HG03025 (cell line): Measurements from ENCODE around the gene PALM3.
A peak's percentile ranks its signal among the peaks of the same experiment; 100 is the strongest.

ENCODE experiments used
- ATAC-seq: cut with Tn5 transposase; IDR thresholded peaks from one replicate; pipeline ENCODE4 v1.9.1; 2021; ENCODE audit warnings: mild to moderate bottlenecking, moderate library complexity; ENCODE audit not compliant: unreplicated experiment, low FRiP score

PALM3 gene, protein sequence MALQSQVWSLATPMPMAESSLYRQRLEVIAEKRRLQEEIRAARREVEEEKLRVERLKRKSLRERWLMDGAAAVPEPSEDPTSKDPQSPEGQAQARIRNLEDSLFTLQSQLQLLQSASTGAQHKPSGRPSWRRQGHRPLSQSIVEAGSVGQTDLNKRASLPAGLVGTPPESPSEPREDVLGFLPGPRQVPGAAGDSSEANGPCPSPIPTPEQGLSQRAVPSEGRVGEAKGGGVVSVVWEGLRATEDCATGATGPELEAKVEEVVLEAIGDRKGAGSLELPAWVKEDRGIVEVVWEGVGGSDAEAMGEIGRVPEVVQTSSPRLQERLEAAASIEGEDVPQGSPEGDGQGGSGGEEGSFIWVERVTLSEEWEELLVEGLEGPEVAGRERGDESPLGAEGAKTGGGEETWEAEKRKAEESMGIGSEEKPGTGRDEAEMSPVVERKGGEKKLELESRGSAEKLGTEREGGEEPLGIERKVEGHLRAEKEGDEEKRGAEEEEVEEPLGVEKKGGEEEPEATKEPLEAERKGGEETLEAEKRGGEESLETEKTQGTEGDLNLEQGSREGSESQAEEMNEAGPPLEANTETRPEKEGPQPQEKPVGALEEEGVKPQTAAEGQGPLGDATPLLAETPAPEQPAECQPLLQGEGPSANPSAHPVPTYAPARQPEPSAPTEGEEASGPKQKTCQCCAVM

DNA sequence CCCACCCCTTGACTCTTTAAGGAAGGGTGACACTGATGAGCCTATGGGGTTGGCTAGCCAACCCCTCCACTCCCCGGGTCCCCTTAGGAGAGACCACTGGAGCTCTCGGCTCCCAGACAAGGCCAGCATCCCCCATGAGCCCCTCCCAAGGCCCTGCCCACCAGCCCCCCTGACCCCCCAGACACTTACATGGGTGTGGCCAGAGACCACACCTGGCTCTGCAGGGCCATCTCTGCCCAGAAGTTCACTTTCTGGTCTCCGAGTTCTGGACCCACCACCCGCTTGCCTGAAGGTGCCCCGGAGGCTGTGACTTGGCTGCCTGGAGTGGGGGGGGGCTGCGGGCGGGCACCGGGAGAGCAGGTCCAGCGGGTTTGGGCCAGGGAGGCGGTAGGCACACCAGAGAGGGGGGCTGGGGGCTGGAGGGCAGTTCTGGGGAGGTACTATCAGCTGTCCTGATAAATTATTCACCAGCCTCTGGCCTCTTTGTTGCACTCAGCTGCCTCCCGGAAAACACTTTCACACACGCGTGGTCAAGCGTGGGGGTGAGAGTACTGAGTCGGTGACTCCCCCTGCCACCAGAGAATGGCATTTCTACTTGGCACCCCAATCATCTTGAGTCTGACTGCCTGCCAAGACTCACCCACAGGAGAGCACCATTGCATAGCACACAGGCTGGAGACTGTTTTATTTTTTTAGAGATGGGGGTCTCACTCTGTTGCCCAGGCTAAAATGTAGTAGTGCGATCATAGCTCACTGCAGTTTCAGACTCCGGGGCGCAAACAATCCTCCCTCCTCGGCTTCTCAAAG lies at the start of gene PALM3:
TSS of gene PALM3 (minus strand) at position 326 of the 807 bp plus-strand sequence. CDS start at position 230, 96 bp downstream.
- ATAC-seq = no peak

DNA sequence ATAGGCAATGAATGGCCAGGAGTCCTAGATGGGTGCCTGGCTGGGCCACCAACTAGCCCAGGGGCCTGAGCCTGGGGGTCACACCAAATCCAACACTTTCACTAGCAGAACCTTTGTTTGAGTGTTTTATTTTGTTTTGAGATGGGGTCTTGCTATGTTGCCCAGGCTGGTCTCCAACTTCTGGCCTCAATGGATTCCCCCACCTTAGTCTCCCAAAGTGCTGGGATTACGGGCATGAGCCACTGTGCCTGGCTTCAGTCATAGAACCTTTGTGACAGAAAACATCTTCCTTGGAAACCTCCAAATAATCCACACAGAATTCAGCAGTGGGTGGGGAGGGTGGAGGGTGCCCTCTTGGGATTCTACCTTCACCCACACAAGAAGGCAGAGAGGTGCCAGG lies 49.6 kb upstream of the PALM3 start:
- no peak for ATAC-seq

DNA sequence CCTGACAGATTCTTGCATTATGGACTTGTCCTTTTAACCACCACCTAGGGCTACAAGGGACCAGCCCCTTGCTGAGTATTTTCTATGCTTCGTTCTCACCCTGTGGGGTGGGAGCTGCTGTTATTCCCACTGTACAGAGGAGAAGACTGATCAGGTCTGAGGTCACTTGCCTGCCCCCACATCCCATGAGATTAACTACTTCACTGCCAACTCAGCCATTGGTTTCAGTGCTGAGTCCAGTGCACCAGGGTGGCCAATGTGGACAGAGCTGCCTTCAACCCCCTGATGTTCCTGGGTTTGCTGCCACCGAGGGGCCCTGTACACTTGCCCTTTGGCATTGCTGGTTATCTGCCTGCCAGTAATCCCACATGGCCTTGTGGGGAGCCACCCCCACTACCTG lies 48.8 kb upstream of the PALM3 start:
- ATAC-seq = no peak

DNA sequence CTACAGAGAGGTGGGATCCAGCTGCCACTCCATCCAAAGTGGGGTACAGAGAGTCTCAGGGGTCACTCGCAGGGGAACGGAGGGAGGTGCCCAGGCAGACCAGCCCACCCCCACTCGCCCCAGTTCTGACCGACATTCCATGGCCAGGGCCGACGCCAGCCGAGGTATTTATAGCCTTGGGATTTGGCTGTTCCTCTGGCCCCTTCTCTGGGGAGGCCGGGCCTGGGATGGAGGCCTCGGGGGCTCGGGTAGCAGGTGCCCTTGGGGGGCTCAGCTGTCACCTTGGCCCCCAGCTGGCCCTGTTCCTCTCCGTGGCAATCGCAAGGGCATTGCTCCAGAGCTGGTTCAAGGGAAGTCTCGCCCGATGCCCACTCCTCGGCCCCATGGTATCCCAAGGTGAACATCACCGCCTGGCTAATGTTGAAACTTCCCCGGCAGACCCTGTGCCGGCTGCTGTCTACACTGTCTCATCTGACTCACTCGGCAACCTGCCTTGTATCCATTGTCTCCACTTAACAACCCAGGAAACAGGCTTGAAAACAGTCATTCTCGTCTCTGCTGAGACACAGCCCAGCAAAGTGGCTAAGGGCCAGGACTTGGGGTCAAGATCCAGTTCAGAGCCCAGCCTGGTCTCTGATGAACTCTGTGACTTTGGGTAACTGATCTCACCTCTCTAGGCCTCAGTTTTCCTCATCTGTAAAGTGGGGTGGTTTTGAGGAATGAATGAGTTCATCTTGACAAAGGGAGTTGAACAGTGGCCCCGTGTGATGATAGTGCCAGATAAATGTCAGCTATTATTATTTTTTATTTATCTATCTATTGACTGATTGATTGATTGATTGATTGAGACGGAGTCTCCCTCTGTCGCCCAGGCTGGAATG lies 45.9 kb upstream of the PALM3 start:
- no peak for ATAC-seq

DNA sequence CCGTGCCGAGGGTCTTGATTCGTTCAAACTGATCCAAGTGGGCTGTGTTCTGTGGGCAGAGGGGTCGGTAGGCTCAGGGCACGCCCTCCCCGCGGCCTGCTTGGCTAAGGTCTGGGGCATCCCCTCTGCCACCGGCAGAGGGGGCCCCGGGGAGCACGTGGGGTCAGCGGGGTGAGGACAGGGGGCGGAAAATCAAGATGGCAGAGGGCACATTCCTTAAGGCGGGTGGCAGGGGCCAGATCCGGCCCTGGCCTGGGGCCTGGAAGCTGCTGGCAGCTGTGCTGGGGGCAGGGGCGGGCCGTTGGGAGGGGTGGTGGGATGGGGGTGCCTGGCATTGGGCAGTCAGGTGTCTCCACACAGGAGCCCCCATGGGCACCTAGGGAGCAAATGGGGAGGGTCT lies 45.0 kb upstream of the PALM3 start:
- ATAC-seq = no peak

DNA sequence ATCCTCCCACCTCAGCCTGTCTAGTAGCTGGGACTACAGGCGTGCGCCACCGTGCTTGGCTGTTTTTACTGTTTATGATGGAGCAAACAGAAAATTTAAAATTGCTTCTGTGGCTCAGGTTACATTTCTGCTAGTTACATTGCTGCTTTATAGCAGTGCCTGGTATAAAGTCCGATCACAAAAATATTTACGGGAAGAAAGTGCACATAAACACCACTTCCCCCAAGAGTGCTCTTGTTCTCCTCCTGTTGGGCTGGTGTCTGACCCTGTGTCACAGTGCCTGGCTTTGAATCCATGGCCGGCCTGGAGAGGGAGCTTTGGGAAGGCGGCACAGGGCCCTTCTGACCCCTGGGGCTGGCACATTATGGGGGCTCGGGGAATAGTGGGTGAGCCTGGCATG lies 43.8 kb upstream of the PALM3 start:
- ATAC-seq = no peak

DNA sequence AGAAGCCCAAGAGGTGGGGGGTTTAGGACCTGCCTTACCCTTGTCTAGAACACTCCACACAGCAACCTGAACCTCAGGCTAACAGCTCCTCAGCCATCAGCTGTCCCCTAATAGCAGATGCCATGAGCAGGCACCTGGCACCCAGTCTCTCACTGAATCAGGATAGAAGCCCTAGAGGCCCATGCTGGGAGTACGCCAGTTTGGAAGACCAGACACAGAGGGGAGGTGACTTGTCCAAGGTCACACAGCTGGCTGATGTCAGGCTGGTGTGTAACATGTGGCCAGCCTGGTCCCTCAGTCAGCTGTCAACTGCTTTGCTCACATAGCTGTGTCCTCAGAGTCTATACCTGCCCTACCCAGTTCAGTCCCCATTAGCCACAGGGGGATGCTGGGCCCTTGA lies 41.4 kb upstream of the PALM3 start:
- no peak for ATAC-seq

DNA sequence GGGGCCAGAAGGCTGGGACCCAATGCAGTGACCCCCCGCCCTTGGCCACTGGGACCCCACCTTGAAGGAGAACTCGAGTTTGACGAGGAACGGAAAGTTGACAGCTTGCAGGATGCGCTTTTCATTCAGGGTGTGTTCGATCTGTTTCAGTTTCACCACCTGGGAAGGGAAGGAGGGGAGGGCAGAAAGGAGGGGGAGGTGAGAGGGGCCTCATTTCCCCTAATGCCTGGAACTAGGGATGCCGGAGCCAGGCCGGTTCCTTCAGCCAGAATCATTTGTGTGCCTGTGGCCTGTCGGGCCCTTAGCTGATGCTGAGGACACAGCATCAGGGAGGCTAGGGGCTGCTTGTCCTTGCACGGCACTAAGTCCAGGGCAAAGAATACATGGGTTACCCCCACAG lies 40.9 kb upstream of the PALM3 start:
- no peak for ATAC-seq

DNA sequence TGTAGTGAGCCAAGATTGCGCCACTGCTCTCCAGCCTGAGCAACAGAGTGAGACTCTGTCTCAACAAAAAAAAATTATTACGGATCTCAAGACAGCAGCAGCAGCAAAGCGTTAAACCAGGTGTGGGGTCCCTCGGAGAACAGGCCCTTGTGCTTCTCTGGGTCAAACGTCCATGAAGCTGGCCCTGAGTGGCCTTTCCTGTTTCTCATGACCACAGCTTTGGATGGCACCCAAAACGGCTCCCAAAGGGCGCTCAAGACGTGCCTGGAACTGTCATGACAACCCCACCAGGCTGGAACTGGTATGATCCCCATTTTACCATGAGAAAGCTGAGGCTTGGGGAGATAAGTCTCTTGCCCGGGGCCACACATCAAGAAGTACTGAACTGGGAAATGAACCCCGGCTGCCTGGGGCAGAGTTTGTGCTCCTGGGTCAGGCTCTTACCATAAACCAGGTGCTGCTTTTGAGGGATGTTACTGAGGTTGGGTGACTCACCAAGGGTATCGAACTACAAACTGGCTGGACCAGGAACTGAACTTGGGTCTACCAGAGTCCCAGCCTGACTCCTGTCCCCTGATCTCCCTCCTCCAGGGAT lies 40.3 kb upstream of the PALM3 start:
- ATAC-seq = no peak

DNA sequence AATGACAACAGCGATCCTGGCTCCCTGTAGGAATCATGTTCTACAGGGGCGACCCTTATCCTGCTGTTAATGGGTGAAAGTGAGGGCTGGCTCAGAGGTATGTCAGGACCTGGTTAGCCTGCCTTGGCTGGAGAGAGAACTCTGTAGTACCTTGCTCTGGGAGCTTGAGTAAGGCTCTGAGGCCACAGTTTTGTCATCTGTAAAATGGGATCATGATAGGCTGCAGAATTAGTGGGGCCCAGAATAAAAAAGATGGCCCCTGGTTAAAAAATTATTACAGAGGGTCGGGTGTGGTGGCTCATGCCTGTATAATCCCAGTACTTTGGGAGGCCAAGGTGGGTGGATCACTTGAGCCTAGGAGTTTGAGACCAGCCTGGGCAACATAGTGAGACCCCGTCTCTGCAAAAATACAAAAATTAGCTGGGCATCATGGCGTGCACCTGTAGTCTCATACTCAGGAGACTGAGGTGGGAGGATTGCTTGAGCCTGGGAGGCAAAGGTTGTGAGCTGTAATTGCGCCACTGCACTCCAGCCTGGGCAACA lies 39.2 kb upstream of the PALM3 start:
- ATAC-seq = no peak

DNA sequence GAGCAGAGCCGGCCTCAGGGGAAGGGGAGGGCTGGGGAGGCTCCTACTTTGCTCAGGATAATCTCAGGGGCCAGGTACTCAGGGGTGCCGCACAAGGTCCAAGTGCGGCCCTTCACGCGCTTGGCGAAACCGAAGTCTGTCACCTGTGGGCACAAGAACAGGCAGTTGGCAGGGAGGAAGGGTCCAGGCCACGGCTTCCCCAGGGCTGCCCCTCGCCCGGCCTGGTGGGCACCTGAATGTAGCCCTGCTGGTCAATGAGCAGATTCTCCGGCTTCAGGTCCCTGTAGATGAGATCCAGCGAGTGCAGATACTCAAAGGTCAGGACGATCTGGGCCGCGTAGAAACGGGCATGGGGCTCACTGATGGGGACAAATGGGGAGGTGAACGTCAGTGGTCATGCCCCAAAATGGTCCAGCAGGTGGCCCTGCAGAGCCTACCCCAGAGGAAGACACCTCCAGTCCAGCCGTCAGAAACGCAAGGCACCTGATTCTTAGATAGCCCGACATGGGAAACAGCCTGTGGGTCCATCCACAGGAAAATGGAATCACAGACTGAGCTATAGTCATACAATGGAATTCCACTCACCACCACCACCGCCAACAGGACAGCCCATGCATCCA lies 35.8 kb upstream of the PALM3 start:
- ATAC-seq = no peak

DNA sequence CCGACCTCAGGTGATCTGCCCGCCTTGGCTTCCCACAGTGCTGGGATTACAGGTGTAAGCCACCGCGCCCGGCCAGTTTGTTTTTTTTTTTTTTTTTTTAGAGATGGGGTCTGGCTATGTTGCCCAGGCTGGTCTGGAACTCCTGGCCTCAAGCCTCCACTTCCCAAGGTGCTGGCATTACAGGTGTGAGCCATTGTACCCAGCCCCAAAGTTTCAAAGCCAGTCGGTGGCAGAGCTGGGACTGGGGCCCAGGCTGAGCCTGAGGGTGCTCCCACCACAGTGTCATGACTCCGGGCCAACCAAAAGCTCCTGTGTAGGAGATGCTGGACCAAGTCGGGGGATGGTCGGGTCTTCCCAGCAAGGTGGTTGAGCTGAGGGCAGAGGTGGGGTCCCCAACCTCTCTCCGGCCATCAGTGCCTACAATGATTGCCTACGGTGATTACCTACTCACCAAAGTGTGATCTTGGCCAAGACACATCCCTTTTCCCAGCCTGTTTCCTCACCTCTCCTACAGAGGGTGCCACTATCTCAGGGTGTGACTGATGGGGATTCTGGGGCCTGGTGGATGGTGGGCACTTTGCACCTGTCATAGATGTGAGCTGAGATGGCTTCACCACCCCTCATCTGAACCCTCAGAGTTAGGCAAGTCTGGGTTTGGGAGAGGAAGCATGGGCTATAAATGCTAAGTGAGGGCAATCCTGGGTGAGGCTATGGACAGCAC lies 34.6 kb upstream of the PALM3 start:
- no peak for ATAC-seq

DNA sequence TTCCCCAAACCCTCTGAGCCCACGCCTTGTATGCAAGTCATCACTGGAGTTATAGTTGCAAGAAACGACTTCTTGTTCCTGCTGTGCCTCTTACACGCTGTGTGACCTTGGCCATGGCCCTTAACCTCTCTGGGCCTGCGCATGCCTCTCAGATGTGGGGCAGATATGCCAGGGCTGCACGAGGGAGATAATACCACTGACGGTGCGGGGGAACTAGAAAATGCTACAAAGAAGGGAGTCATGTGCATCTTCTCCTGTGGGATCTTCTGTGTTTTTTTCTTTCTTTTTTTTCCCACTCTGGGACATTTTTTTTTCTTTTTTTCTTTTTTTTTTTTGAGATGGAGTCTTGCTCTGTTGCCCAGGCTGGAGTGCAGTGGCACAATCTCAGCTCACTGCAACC lies 33.0 kb upstream of the PALM3 start:
- ATAC-seq = no peak

DNA sequence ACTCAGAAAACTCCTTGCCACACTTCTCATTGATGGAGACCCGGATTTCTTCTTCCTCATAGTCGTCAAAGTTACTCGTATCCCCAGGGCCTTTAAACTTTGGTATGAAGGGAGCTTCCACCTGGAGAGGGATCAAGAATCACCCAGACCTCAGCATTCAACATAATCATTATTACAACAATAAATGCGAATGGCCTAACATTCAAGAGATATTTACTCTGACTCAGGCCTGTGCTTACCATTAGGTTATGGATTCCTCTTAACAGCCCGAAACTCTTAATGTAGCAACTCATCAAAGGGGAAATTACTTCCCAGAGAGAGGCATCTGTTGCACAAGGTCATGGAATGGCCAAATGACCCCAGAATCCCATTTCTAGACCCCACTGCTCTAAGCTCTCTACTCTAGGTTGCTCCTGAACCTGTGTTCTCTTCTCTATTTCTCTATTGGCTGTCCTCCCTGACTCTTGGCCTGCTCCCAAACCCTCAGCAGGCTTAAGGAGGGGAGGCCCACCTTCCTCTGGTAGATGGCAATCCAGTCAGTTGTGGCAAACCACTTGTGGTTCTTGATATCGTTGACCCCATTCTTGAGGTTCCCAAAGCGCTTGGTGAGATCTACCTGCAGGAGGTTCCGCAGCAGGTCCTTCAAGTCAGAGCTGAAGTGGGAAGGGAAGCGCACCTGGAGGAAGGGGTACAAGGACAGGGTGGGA lies 31.4 kb upstream of the PALM3 start:
- ATAC-seq = no peak

DNA sequence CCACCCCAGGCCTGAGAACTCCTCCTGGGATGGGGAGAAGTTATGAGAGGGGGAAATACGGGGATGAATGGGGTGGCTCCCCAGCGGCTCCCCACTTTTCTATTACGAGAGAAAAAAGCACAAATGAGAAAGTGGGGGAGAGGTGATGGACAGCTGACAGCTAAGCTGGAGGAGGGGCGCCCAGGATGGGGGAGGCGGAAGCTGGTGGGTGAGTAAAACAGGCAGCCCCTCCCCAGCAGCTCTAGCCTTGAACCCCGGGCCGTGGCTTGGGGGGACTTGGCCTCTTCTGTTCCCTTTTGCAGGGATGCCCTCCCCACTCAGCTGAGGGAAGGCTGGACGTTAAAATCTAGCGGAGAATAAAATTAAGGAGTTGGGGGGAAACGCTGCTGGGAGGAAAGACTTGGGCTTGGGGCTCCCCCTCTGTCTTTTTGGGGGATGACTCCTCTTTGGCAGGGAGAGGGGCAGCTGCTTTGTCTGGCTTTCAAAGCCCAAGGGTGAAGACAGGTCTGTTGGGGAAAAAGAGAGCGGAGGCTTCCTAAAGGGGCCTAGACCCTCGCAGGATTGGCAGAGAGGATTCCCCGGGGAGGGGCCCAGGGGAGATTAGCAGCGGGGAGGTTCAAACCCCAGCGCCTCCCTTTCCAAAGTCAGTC lies 30.1 kb upstream of the PALM3 start:
- ATAC-seq = no peak

DNA sequence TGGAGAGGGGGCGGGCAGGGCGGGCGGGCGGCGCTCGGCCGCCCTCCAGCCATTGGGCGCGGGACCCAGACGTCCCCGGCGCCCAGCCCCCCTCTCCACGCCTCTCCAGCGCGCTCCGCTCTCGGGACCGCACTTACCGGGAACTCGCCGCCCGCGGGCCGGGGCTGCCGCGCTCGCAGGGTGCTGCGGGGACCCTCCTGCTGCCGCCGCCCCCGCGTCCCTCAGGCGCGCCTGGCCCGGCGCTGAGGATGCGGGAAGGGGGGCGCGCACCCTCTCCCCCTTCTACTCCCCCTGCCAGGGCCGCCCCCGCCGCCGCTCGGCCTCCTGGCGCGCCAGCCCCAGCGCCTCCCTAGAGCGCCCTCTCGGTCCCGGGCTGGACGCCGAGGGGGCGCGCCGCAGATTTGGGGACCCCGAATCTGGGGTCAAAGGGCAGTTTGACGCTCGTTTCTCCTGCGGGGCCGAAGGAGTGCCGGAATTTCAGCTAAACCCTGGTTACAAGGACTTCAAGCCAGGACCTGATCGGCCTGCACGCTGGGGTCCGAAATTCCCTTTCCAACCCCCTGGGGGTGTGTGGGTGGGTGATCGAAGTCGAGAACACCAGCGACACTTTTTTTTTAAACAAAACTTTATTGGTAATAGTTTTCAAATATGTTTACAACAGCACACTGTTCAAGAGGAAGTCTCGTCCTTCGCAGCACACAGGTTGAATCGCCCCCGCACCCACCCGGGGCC lies 29.4 kb upstream of the PALM3 start:
- peak; percentile 63 for ATAC-seq
